ENCODE data around the gene RRP9.

Gene RRP9

DNA sequence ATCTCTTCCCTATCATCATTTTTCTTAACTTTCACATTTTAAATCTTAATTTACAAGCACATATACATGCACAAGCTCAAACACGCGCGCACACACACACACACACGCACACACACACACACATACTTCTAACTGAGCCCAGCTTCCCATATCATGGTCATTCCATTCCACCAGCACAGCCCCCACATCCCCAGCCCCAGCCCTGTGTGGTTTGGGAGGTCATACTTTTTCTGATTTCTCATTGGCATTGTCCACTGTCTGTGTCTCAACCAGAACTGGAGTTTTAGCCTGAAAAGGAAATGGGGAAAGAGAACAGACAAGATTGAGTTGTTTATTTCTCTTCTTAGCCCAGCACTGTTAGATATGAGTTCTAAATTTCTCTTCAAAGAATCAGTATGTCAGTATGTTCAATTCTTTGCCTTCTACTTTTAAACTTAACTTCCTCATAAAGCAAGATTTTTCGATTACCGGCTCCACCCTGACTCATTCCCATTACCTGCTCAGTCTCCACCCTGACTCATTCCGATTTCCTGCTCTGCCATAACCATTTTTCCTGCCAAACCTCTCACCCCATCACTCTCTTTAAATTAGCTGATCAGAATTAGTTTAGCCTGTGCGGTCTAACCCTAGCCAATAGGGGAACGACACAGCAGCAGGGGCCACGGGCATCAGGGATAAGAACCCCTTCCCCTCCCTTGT is 44.9 kb downstream of the RRP9 start:
- DNase-seq: no peak

DNA sequence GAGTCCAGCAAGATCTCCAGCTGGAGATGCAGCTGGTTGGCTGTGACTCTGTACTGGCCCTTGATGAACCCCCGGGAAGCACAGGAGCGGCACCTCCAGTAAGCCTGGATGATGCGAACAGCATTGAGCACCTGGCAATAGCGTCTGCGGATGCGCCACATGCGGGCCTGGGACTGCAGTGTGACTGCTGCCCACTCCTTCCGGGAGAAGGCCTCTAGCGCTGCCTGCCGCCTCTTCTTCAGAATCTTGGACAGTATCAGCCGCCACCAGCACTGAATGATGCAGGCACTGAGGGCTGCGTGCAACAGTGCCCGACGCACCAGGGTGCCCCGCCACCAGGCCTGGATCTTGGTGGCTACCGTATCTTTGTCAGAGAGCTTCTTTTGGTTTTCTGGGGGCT is 46.8 kb downstream of the RRP9 start:
- DNase-seq: no peak

DNA sequence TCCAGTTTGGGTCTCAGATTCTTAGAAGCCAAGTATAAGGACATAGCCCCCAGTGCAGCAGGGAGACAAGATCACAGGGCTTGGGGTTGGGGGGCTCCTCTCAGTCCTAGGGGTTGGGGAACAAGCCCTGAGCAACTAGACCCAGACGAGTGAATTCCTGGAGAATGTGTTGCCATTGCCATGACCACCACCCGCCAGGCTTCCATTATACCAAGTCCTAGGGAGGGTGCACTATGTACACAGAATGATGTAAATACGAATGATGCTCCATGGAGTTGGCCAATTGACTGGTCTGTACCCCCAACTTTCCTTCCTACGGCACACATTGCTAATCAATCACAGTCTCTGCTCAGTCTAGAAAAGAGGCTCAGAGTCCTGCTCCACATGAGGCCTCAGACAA is 47.3 kb downstream of the RRP9 start:
- no peak for DNase-seq

DNA sequence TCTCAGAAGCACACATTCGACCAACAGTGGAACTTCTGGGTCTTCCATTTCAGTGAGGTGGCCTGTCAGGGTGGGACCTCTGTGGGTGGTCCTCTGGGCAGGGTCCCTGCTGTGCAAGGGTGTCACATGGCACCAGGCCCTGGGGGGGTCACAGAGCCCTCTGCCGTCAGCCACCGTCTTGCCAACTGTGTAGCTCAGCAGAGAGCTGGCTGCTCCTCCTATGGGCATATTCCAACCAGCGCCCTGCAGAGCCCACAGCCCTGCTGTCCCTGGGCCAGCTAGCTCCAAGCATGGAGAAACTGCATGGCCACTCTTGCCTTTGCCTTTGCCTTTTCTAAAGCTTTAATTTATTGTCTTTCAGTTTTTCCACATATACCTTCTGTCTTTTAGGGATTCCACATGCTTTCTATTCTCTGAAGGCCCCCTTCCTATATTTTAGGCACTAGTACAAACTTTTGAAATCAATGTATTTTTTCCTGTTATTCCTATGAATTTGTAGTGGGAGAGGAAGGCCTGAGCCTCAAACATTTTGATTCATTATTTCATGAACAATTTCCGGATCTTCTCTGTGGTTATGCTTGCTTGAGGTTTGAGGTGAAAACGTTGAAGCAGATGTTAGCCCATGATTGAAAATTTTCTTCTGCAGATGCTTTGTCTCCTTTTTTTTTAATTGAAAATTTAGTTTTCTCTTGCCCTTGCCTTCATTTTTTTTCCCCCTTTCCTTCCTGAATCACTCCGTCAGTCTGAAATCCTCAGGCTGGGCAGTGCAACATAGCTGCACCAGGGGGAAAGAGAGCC is 50.3 kb downstream of the RRP9 start:
- DNase-seq: no peak

DNA sequence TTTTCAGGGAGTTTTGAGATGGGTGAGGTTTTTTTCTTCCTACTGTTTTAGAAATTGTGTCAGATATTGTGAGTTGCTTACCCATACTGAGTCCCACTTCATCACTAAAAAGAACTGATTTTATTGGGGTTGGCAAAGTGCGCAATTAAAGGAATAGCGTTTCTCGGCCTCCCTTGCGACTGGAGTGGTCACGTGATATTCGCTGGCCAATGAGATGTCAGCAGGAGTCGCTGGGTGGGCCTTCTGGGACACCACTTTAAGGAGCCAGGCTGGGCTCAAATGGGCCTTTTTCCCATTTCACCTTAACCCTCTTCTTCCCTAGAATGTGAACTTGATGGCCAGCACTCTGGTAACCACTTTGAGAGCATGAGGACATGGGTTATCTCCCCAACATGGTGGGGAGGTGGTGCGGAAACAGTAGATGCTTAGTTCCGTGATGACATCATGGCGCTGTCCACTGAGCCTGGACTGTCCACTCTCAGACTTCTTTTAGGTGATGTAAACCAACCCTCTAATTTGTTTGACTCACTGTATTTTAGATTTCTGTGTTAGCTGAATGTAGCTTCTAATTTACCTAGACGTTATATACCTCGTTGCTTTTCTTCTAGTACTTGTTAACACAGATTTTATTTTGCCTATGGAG is 53.1 kb downstream of the RRP9 start:
- no peak for DNase-seq

DNA sequence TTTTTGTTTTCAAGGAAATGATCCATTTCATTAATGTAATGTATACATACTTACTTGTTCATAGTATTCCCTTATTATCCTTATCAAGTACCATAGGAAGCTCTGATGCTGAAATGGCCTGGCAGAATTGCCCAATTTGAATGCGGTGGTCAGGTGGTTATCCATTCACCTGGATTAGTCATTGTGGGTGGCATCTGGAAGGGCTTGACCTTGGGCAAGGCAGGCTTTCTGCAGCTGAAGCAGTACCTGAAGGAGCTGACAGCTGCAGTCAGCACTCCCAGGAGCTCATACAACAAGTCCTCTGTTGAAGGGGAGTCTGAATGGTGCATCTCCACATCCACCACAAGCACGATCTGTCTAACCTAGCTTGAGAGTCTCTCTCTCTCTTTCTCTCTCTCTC is 54.1 kb downstream of the RRP9 start:
- no peak for DNase-seq

DNA sequence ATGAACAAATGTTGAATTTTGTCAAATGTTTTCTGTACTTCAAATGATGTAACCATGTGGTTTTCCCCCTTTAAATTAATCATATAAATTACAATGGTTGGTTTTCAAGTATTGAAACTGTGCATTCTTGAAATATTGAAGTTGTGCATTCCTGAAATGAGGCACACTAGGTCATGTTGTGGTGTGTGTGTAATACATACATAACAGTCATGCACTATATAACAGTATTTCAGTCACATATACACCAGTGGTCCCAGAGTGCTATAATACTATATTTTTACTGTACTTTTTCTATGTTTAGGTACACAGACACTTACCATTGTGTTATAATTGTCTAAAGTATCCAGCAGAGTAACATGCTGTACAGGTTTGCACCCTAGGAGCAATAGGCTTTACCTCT is 55.3 kb downstream of the RRP9 start:
- DNase-seq: no peak

All from NCI-H2227 treated with DMSO at 0.1 percent for 48 hours (cell line).